ENCODE data around the gene BRD3.
"Not testable (repeated sequence)": the region's sequence is repeated elsewhere in the genome, so short reads cannot be mapped to it uniquely, and the experiment has no call there.

The BRD3 gene

GRCh38 chr9:134067904-134068743, at the start of gene BRD3:
BRD3 (minus strand) TSS chr9:134068026; CDS start chr9:134053477, 14,549 bp downstream.
- DNase-seq = peak; percentile 77

GRCh38 chr9:134112561-134112960, 44.7 kb upstream of the BRD3 start:
- no peak for DNase-seq

- DNase-seq = no peak
Measured at GRCh38 chr9:134111064-134111463, 43.2 kb upstream of the BRD3 start.

GRCh38 chr9:134103391-134103998, 35.7 kb upstream of the BRD3 start:
- DNase-seq = no peak

GRCh38 chr9:134101623-134102149, 33.9 kb upstream of the BRD3 start:
- DNase-seq = no peak

GRCh38 chr9:134101133-134101532, 33.3 kb upstream of the BRD3 start:
- DNase-seq = not testable (repeated sequence)

- DNase-seq = no peak
Measured at GRCh38 chr9:134100040-134100439, 32.2 kb upstream of the BRD3 start.

GRCh38 chr9:134099123-134099761, 31.4 kb upstream of the BRD3 start:
- DNase-seq = peak; percentile 10

- no peak for DNase-seq
Measured at GRCh38 chr9:134089972-134090371, 22.1 kb upstream of the BRD3 start.

GRCh38 chr9:134088063-134088725, 20.4 kb upstream of the BRD3 start:
- no peak for DNase-seq

- DNase-seq = no peak
Measured at GRCh38 chr9:134085674-134086073, 17.8 kb upstream of the BRD3 start.

GRCh38 chr9:134083451-134083850, 15.6 kb upstream of the BRD3 start:
- no peak for DNase-seq

- no peak for DNase-seq
Measured at GRCh38 chr9:134076644-134077043, 8.8 kb upstream of the BRD3 start.

- not testable (repeated sequence) for DNase-seq
Measured at GRCh38 chr9:134075689-134076088, 7.9 kb upstream of the BRD3 start.

- DNase-seq = no peak
Measured at GRCh38 chr9:134073500-134073899, 5.7 kb upstream of the BRD3 start.

- DNase-seq = not testable (repeated sequence)
Measured at GRCh38 chr9:134072683-134073082, 4.9 kb upstream of the BRD3 start.

GRCh38 chr9:134071149-134071548, 3.3 kb upstream of the BRD3 start:
- DNase-seq = no peak

GRCh38 chr9:134069480-134070399, 1.9 kb upstream of the BRD3 start:
- DNase-seq = no peak

- no peak for DNase-seq
Measured at GRCh38 chr9:134068744-134069479, 1.1 kb upstream of the BRD3 start.

- DNase-seq = peak; percentile 37
Measured at GRCh38 chr9:134066913-134067851, 644 bp downstream of the BRD3 start.

Measured in activated effector memory CD4-positive, alpha-beta T cell treated with Interleukin-2 at 50 U/mL for 16 hours (primary cell).